ENCODE measurements around the gene DUSP9.

DNA sequence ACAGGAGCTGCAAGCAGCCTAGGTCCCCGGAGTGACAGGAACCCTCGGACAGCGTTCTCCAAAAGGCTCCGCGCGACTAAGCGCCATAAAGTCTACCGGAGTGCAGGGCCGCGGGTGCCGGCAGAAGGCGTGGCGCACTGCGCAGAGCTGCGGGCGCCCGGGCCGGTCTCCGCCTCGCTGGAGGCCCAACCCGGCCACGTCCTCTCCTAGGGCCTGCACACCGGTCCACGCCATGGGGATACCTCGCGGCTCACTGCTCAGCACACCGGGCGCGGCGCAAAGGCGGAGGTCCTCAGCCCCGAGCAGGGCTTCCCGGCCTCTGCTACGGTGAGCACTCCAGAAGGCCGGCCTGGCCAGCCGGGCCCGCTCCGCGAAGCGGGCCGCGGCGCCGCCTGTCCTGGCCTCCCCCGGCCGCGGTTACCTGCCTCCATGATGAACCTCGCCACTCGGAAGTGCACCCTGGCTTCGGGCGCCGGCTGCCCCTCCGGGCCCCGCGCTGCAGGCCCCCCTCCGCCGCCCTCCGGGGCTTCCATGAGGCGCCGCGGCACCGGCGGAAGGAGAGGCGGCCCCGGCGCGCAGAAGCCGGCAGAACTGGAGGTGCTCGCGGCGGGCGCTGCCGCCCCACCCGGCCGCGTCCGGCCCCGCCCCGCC, 48.3 kb upstream of the DUSP9 start, which contains the start of gene CCNQ:
- TF ChIP-seq, protein P1, sequence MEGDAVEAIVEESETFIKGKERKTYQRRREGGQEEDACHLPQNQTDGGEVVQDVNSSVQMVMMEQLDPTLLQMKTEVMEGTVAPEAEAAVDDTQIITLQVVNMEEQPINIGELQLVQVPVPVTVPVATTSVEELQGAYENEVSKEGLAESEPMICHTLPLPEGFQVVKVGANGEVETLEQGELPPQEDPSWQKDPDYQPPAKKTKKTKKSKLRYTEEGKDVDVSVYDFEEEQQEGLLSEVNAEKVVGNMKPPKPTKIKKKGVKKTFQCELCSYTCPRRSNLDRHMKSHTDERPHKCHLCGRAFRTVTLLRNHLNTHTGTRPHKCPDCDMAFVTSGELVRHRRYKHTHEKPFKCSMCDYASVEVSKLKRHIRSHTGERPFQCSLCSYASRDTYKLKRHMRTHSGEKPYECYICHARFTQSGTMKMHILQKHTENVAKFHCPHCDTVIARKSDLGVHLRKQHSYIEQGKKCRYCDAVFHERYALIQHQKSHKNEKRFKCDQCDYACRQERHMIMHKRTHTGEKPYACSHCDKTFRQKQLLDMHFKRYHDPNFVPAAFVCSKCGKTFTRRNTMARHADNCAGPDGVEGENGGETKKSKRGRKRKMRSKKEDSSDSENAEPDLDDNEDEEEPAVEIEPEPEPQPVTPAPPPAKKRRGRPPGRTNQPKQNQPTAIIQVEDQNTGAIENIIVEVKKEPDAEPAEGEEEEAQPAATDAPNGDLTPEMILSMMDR (IDR thresholded peaks at IDR 0.05 in 4 of 5, conservative IDR thresholded peaks at IDR 0.05 in 1 of 5), result no peak
- peak; percentile 68 to 71 for TF ChIP-seq POLR2A (IDR thresholded peaks at IDR 0.05)
